SK-N-SH (cell line): Measurements from ENCODE around the gene UGCG. TPM values are rescaled to one million over a fixed set of nuclear protein-coding genes. Genes with fewer than 3 reads are reported as not detected.

Experiments
- CTCF ChIA-PET: fragments of 300-600, 350-600 bp; formaldehyde crosslinking; extraction: SDS; loops from one replicate; lab custom pipeline; 2021; lab: Yijun Ruan, JAX
- POLR2A ChIA-PET: fragments of 350-600 bp; sonication (Branson Sonifier 250); formaldehyde crosslinking; extraction: SDS; loops from one replicate; lab custom pipeline; 2020; ENCODE audit warnings: antibody characterized with exemption, inconsistent platforms; lab: Yijun Ruan, JAX
- DNase-seq: peaks from one replicate; pipeline ENCODE4 v3.0.0; 2012
- H2AFZ ChIP-seq: fragments of 200-600 bp; sonication (generic); 2 replicates; pipeline ENCODE4 v1.8.1; 2016; ENCODE audit warnings: antibody characterized with exemption, mild to moderate bottlenecking, low read depth
- H3F3A ChIP-seq: fragments of 200-600 bp; sonication (generic); replicated peaks from 2 replicates; pipeline ENCODE3; 2016; ENCODE audit warnings: antibody characterized with exemption, mild to moderate bottlenecking; ENCODE audit not compliant: insufficient read depth
- H3K27ac ChIP-seq, 2 experiments: fragments of 200-500 bp in 1 of 2; fragments of 200-600 bp in 1 of 2; sonication (Bioruptor generic) in 1 of 2; sonication (generic), shearing (Covaris generic) in 1 of 2; 2 replicates each; pipeline versions ENCODE4 v1.5.1 to v1.6.1; 2014 to 2016; ENCODE audit warnings: low read depth in 2 of 2, inconsistent platforms in 1 of 2, low read length in 1 of 2, mild to moderate bottlenecking in 1 of 2, mixed read lengths in 1 of 2
- H3K27me3 ChIP-seq: fragments of 200-600 bp; sonication (generic), shearing (Covaris generic); 2 replicates; pipeline ENCODE4 v1.6.1; 2016; ENCODE audit warnings: mixed run types; ENCODE audit not compliant: insufficient read depth
- H3K36me3 ChIP-seq, 2 experiments: fragments of 200-500 bp in 1 of 2; fragments of 200-600 bp in 1 of 2; sonication (Bioruptor generic) in 1 of 2; sonication (generic) in 1 of 2; replicated peaks in 1 of 2; 2 replicates each; pipeline versions ENCODE3 to v1.5.1; 2014 to 2016; ENCODE audit warnings: low read length in 1 of 2, mild to moderate bottlenecking in 1 of 2; ENCODE audit not compliant: insufficient read depth in 2 of 2, control insufficient read depth in 1 of 2
- H3K4me1 ChIP-seq, 2 experiments: fragments of 200-500 bp in 1 of 2; fragments of 200-600 bp in 1 of 2; sonication (Bioruptor generic) in 1 of 2; sonication (generic), shearing (Covaris generic) in 1 of 2; 2 replicates each; pipeline versions ENCODE4 v1.5.1 to v1.6.1; 2014 to 2016; ENCODE audit warnings: low read depth in 1 of 2, low read length in 1 of 2, mixed run types in 1 of 2; ENCODE audit not compliant: insufficient read depth in 2 of 2, control insufficient read depth in 1 of 2
- H3K4me2 ChIP-seq: fragments of 200-600 bp; sonication (generic), shearing (Covaris generic); 2 replicates; pipeline ENCODE4 v1.6.1; 2017; ENCODE audit warnings: mixed run types
- H3K4me3 ChIP-seq, 2 experiments: fragments of 200-500 bp in 1 of 2; fragments of 200-600 bp in 1 of 2; sonication (Bioruptor generic) in 1 of 2; sonication (generic), shearing (Covaris generic) in 1 of 2; 2 replicates each; pipeline versions ENCODE4 v1.5.1 to v1.8.1; 2014 to 2016; ENCODE audit warnings: low read depth in 2 of 2, inconsistent platforms in 1 of 2, low read length in 1 of 2, mild to moderate bottlenecking in 1 of 2, mixed read lengths in 1 of 2, moderate library complexity in 1 of 2
- H3K79me2 ChIP-seq: fragments of 200-600 bp; sonication (generic); 2 replicates; pipeline ENCODE4 v1.8.1; 2017; ENCODE audit warnings: mild to moderate bottlenecking; ENCODE audit not compliant: insufficient read depth
- H3K9ac ChIP-seq: fragments of 200-600 bp; sonication (generic); 2 replicates; pipeline ENCODE4 v1.6.1; 2017; ENCODE audit warnings: mixed run types
- H3K9me2 ChIP-seq: fragments of 200-600 bp; sonication (generic); 2 replicates; pipeline ENCODE4 v1.6.1; 2017; ENCODE audit warnings: mixed run types
- H3K9me3 ChIP-seq: fragments of 200-600 bp; sonication (generic); 2 replicates; pipeline ENCODE4 v1.6.1; 2017; ENCODE audit warnings: mixed run types, mild to moderate bottlenecking, moderate library complexity
- H4K20me1 ChIP-seq: fragments of 200-600 bp; sonication (generic); 2 replicates; pipeline ENCODE4 v1.6.1; 2017; ENCODE audit warnings: mild to moderate bottlenecking, mixed run types; ENCODE audit not compliant: insufficient read depth
- EP300 ChIP-seq, 2 experiments: IDR thresholded peaks; 2 replicates each; pipeline versions ENCODE4 v1.4.0 to v1.6.1; 2012; ENCODE audit warnings: borderline replicate concordance in 1 of 2, low read depth in 1 of 2, low read length in 1 of 2
- FOSL2 ChIP-seq: IDR thresholded peaks from 2 replicates; pipeline ENCODE4 v1.4.0; 2012; ENCODE audit warnings: low read depth, mild to moderate bottlenecking, moderate library complexity, borderline replicate concordance
- FOXM1 ChIP-seq: IDR thresholded peaks from 2 replicates; pipeline ENCODE4 v1.4.0; 2012; ENCODE audit warnings: low read depth, mild to moderate bottlenecking
- IRF3 ChIP-seq: fragments of 150-350 bp; IDR thresholded peaks from 2 replicates; pipeline ENCODE4 v1.6.1; 2016; ENCODE audit warnings: mild to moderate bottlenecking, low read depth, low read length
- JUND ChIP-seq: IDR thresholded peaks from 2 replicates; pipeline ENCODE4 v1.4.0; 2012
- NRF1 ChIP-seq: IDR thresholded peaks from 2 replicates; pipeline ENCODE4 v1.6.1; 2012; ENCODE audit warnings: low read depth, mild to moderate bottlenecking, low read length
- POLR2AphosphoS5 ChIP-seq: IDR thresholded peaks from 2 replicates; pipeline ENCODE4 v1.6.1; 2012; ENCODE audit warnings: low read depth, low read length
- RAD21 ChIP-seq: IDR thresholded peaks from 2 replicates; pipeline ENCODE4 v1.6.1; 2012; ENCODE audit warnings: mild to moderate bottlenecking, low read length
- REST ChIP-seq: IDR thresholded peaks from 2 replicates; pipeline ENCODE4 v1.6.1; 2012; ENCODE audit warnings: mild to moderate bottlenecking, low read depth, low read length, moderate library complexity
- RFX5 ChIP-seq: IDR thresholded peaks from 2 replicates; pipeline ENCODE4 v1.6.1; 2012; ENCODE audit warnings: mild to moderate bottlenecking, improper control_type of control experiment, low read length
- RXRA ChIP-seq: IDR thresholded peaks from 2 replicates; pipeline ENCODE4 v1.4.0; 2012; ENCODE audit warnings: low read depth, mild to moderate bottlenecking, borderline replicate concordance
- TAF1 ChIP-seq: IDR thresholded peaks from 2 replicates; pipeline ENCODE4 v1.6.1; 2012; ENCODE audit warnings: low read depth, mild to moderate bottlenecking, low read length, moderate library complexity, borderline replicate concordance
- TEAD4 ChIP-seq: IDR thresholded peaks from 2 replicates; pipeline ENCODE4 v1.4.0; 2012; ENCODE audit warnings: mild to moderate bottlenecking, borderline replicate concordance; ENCODE audit not compliant: insufficient read depth
- USF2 ChIP-seq: fragments of 150-350 bp; IDR thresholded peaks from 2 replicates; pipeline ENCODE4 v1.6.1; 2017; ENCODE audit warnings: antibody characterized with exemption, low read length, low read depth, borderline replicate concordance
- YY1 ChIP-seq: IDR thresholded peaks from 2 replicates; pipeline ENCODE4 v1.4.0; 2012; ENCODE audit warnings: low read depth, mild to moderate bottlenecking
- WGBS: methylation state at CpG from one replicate; pipeline ENCODE4 v1.1.6; 2017; ENCODE audit warnings: low lambda C conversion rate; 5-methylcytosine and 5-hydroxymethylcytosine counted together
- polyA plus RNA-seq, 3 experiments: library from polyadenylated mRNA; depleted of rRNA; stranded (reverse); fragments of >200 nt; gene quantifications; 2 replicates each; pipeline ENCODE4 v1.2.3, GENCODE V29; 2012
- TF ChIP-seq, protein P1 (sequence below): IDR thresholded peaks from 2 replicates; pipeline ENCODE4 v1.4.0; 2012; ENCODE audit warnings: low read depth, borderline replicate concordance

Gene UGCG
- polyA plus RNA-seq, 1 of the 3 experiments (the other 2 are of a cell fraction) = 20.0 TPM

DNA sequence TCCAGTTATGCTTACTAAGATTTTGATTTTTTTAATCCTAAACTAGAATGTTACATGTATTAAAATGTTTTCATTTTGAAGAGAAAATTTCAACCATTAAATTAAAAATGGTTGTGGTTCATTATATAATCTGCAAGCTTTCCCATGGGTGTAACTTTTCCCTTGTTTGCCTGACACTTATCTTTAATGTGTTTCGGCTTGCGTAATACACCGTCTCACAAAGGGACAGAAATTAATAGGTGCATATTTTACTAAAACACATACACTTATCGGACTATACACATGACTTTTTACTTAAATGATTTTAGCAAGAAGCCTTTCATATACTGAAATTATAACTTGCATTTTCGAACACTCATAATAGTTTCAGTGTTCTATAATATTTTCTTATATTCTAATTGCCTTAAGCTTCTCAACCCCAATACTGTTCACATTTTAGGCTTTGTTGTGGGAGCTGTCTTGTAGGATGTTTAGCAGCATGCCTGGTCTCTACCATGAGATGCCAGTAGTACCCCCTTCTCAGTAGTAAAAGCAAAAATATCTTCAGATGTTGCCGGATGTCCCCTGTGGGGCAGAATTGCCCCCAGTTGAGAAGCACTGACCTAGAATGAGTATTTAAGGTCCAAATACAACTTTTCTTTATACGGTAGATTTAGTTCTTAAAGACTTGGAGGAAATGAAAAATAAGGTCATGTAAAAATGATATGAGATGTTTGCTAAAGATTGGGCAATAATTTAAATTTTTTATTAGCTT is 28.6 kb downstream of the UGCG start:
- peaks cover 0 to 40% of the 10 kb centered on the region in 2 experiments; a peak in 2 of 4 replicates for H3K4me1 ChIP-seq
- ChIA-PET POLR2A (no interaction called here), CTCF (interaction anchor here (1.3 kb wide), 1 partner anchor 29 kb away, joined by 3 read pairs; the partner anchor contains the start of gene UGCG)
- DNase-seq = no peak
- no peak overlapping the region for H3K4me3 ChIP-seq
- no peaks in the 10 kb centered on the region for H3K9me2 ChIP-seq
- H3K27me3 ChIP-seq = no peaks in the 10 kb centered on the region
- no peak overlapping the region for H3K4me2 ChIP-seq
- H3K79me2 ChIP-seq = peaks cover 60% of the 10 kb centered on the region
- no peak overlapping the region for H3K27ac ChIP-seq
- no peaks in the 10 kb centered on the region for H4K20me1 ChIP-seq
- H3K36me3 ChIP-seq = peaks cover 44 to 64% of the 10 kb centered on the region in 2 experiments
- H3K9me3 ChIP-seq = no peaks in the 10 kb centered on the region
- no peak for TF ChIP-seq TEAD4
- no peak for TF ChIP-seq YY1
- TF ChIP-seq JUND = no peak
- TF ChIP-seq REST = no peak
- no peak for TF ChIP-seq IRF3
- no peak for TF ChIP-seq NRF1
- H3K9ac ChIP-seq = no peak overlapping the region
- H2AFZ ChIP-seq = no peak overlapping the region
- WGBS = 89% methylated on average over 7 of the region's 7 CpGs
- H3F3A ChIP-seq = peaks cover 19% of the 10 kb centered on the region

GRCh38 chr9:111925784-111926183 is 29.2 kb downstream of the UGCG start:
- Histone ChIP-seq H3F3A (peaks cover 19% of the 10 kb centered on the region), H3K4me3 (no peak overlapping the region), H3K27ac (no peak overlapping the region; a peak in 1 of 4 replicates), H3K9me2 (no peaks in the 10 kb centered on the region), H3K9ac (no peak overlapping the region), H3K4me1 (peaks cover 0 to 40% of the 10 kb centered on the region in 2 experiments; a peak in 2 of 4 replicates), H3K79me2 (peaks cover 57% of the 10 kb centered on the region), H3K4me2 (no peak overlapping the region), H2AFZ (no peak overlapping the region), H3K36me3 (peaks cover 47 to 64% of the 10 kb centered on the region in 2 experiments), H3K27me3 (no peaks in the 10 kb centered on the region), H3K9me3 (no peaks in the 10 kb centered on the region), H4K20me1 (no peaks in the 10 kb centered on the region)
- POLR2A ChIA-PET = no interaction called here
- WGBS = 74% methylated on average over 2 of the region's 2 CpGs
- no peak for DNase-seq
- CTCF ChIA-PET = interaction anchor here (1.2 to 1.3 kb wide), 2 partner anchors 11 to 29 kb away, joined by 3 read pairs; partner anchors contain the start of gene UGCG
- no peak for TF ChIP-seq NRF1
- TF ChIP-seq POLR2AphosphoS5 = no peak
- TF ChIP-seq RFX5 = no peak
- no peak for TF ChIP-seq EP300 (IDR thresholded peaks at IDR 0.05; ENCODE audit: borderline replicate concordance in 1 of 2, low read depth in 1 of 2, low read length in 1 of 2)
- no peak for TF ChIP-seq TAF1
- TF ChIP-seq RAD21 = no peak
- TF ChIP-seq FOXM1 = no peak
- TF ChIP-seq USF2 = no peak
- TF ChIP-seq IRF3 = no peak
- TF ChIP-seq FOSL2 = no peak
- TF ChIP-seq TEAD4 = no peak
- TF ChIP-seq, protein P1, sequence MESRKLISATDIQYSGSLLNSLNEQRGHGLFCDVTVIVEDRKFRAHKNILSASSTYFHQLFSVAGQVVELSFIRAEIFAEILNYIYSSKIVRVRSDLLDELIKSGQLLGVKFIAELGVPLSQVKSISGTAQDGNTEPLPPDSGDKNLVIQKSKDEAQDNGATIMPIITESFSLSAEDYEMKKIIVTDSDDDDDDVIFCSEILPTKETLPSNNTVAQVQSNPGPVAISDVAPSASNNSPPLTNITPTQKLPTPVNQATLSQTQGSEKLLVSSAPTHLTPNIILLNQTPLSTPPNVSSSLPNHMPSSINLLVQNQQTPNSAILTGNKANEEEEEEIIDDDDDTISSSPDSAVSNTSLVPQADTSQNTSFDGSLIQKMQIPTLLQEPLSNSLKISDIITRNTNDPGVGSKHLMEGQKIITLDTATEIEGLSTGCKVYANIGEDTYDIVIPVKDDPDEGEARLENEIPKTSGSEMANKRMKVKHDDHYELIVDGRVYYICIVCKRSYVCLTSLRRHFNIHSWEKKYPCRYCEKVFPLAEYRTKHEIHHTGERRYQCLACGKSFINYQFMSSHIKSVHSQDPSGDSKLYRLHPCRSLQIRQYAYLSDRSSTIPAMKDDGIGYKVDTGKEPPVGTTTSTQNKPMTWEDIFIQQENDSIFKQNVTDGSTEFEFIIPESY = no peak
- TF ChIP-seq RXRA = no peak
